HG02759 (cell line): ENCODE results near the gene ATP9B.
"Not testable (repeated sequence)": the region's sequence is repeated elsewhere in the genome, so short reads cannot be mapped to it uniquely, and the experiment has no call there.

Experiments used
- ATAC-seq: cut with Tn5 transposase; IDR thresholded peaks from one replicate; pipeline ENCODE4 v1.9.1; 2021; ENCODE audit warnings: mild to moderate bottlenecking, moderate library complexity; ENCODE audit not compliant: unreplicated experiment

The ATP9B gene

GRCh38 chr18:79275461-79275860, 206.3 kb downstream of the ATP9B start:
- ATAC-seq, result no peak

- peak; percentile 87 for ATAC-seq
Measured at GRCh38 chr18:79275992-79276391, 206.8 kb downstream of the ATP9B start.

- ATAC-seq, result no peak
Measured at GRCh38 chr18:79278896-79279295, 209.7 kb downstream of the ATP9B start.

GRCh38 chr18:79283131-79283810, 214.1 kb downstream of the ATP9B start:
- ATAC-seq, result no peak

DNA sequence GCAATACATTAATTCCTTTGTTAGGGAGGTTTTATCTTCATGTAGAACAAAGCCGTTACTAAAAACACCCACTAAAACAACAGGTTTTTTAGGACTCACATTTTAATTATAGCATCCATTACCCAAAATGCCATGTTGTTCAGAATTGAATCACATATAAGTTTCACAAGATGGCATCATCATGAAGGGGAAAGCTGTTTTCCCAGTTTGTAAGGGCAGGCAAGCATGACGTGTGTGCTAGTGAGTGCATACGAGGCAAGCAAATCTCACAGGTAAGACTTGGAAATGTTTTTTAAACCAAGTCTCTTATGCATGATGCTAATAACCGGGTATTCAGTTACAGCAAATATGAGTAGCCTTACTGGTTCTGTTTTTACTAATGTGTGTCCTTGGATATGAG, 214.7 kb downstream of the ATP9B start:
- no peak for ATAC-seq

DNA sequence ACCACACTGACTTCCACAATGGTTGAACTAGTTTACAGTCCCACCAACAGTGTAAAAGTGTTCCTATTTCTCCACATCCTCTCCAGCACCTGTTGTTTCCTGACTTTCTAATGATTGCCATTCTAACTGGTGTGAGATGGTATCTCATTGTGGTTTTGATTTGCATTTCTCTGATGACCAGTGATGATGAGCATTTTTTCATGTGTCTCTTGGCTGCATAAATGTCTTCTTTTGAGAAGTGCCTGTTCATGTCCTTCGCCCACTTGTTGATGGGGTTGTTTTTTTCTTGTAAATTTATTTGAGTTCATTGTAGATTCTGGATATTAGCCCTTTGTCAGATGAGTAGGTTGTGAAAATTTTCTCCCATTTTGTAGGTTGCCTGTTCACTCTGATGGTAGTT, 216.0 kb downstream of the ATP9B start:
- ATAC-seq, result not testable (repeated sequence)

GRCh38 chr18:79290409-79290808, 221.2 kb downstream of the ATP9B start:
- not testable (repeated sequence) for ATAC-seq

DNA sequence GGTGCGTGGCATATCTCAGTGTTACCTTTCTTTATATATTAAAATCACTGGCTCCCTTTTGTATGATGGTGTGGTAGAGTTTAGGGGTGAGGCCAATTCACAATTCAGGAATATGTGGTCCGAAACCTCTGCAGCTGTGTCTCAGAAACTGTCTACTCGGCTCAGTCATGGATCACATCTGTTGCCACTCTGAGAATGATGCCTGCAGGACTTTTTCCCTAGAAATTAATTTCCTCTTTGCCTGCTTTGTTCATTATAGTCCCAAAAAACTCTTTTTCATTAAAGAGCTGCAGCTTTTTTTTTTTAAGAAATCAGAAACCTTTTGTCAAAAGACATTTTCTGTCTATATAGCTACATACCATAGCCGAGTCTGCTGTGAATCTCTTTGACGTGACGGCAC, 221.7 kb downstream of the ATP9B start:
- no peak for ATAC-seq

DNA sequence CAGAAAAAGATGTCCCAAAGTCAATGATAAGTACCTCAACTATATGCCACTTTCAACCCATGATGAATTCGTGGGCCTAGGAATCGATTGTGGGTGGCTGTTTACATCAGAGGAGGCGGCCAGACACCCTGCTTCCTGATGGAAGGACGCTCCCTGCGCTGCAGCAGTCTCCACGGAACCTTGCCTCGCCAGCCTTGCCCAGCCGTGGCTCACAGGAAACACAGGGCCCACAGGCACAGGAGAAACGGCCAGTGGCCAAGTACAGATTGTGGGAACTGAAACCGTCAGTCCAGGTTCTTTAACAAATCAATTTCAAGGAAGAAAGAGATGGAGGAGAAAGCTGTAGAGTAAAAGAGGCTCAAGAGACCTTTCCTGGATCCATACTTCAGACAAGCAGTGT, 225.0 kb downstream of the ATP9B start:
- no peak for ATAC-seq

DNA sequence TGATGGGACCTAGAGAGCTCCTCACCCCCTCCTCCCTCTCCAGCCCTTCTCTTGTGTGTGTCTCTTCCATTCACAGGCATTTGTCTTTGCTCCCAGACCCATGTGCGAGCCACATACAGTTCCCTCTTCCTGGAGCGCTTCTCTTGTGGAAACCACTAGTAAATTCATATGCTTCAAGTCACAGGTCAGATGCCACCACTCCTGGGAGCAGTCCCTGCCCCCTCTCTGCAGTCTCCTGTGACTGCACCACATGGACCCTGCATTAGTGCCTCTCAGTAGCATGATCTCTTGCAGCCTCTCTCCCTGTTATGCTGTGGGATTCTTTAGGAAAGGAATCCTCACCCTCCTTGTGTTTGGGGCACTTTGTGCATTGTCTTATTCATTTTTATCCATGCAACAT, 230.1 kb downstream of the ATP9B start:
- no peak for ATAC-seq

DNA sequence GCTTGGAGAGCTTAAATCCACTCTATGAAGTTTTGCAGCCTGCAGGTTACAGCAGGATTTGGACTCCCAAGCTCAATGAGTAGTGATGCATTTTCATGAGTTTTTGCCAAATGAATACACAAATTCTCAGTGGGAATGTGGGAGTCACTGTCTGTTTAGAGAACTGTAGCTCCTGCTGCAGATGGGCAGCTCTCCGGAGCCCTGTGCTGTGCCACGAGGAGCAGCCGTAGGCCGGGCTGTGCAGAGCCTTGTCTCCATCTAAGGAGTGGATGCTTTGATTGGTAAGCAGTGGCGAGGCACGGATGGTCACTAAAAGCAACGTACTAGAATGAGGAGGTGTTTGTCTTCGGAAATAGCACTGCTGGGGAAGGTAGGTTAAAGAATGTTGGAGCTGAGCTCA, 230.5 kb downstream of the ATP9B start:
- no peak for ATAC-seq

DNA sequence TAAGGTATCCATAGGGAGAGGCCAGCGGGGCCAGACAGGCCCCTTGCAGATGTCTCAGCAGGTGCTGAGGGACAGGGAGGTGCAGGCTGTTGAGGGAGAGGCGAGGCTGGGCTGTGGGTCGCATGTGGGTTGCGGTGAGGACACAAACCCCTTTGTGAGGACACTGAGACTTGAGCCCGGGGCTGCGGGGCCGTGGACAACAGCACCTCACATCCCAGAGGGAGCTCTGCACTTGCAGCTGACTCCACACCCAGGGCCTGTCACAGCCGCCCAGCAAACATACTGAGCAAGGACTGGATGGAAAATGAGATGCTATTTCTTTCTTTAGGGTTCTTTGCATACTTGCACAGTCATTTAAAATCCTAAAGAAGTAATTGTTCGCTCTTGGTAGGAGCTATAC, 231.2 kb downstream of the ATP9B start:
- ATAC-seq, result no peak

- ATAC-seq, result no peak
Measured at GRCh38 chr18:79302120-79302519, 232.9 kb downstream of the ATP9B start.

DNA sequence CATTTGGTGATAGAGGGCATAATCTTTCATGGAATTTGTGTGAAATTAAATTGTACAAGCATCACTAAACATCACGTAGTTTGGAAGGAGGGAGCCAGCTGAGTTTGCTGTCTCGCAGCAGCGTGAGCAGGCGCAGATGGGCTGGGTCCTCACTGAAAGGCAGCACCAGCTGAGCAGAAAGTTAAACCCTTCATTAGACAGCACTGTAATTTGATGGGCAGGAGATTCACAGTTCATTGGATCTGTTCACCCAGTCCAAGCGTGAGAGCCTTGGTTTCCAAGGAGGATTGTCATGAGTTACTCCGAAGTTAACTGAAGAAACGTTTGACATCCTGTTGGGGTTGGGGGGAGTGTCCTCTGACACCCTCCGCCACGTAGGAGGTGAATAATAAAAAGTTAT, 236.7 kb downstream of the ATP9B start:
- ATAC-seq, result no peak

- no peak for ATAC-seq
Measured at GRCh38 chr18:79309614-79310358, 240.6 kb downstream of the ATP9B start.

DNA sequence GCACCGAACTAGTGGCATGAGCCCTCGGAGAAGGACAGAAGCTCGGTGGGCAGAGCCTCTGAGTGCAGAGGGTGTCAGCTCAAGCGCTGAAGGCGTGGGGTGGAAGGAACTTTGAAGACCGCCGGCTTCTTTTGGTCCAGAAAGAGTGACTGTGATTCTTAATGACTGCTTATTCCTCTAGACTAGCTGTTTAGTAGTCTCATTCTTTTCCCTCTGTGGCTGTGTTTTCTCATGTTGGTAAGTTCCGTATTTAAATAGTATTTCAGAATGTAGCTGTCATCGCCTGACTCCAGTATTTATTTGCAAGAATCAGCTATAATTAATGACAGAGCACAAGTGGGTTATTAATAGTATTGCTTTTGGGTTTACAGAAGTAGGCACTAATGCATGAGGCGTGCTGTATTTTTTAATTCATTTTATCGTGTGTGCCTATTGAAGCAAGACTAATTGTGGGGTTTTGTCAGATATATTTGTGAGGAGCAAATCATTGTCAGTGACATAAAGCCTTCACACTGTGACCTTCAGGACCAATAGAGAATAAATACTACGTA, 245.7 kb downstream of the ATP9B start:
- ATAC-seq, result no peak

DNA sequence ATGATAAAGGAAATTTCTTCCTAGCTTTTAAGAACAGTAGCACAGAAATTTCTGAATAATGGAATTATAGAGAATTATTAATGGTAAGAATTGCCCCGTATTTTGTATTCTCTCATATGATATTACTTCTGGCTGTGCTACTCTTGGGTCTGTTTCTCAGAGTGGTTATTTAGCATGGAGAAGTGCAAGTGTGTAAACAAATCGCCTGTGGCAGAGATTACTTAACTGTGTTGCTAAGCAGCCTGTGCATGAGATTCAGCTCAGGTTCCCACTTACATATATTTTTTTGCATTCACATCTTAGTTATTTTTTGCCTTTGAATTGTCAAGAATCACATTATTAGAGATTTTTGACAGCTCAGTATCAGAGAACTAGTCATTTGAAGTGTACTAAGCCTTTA, 246.4 kb downstream of the ATP9B start:
- no peak for ATAC-seq

- ATAC-seq, result no peak
Measured at GRCh38 chr18:79317703-79318102, 248.5 kb downstream of the ATP9B start.

- no peak for ATAC-seq
Measured at GRCh38 chr18:79318142-79318673, 249.0 kb downstream of the ATP9B start.

GRCh38 chr18:79320216-79320850, 251.1 kb downstream of the ATP9B start:
- no peak for ATAC-seq

DNA sequence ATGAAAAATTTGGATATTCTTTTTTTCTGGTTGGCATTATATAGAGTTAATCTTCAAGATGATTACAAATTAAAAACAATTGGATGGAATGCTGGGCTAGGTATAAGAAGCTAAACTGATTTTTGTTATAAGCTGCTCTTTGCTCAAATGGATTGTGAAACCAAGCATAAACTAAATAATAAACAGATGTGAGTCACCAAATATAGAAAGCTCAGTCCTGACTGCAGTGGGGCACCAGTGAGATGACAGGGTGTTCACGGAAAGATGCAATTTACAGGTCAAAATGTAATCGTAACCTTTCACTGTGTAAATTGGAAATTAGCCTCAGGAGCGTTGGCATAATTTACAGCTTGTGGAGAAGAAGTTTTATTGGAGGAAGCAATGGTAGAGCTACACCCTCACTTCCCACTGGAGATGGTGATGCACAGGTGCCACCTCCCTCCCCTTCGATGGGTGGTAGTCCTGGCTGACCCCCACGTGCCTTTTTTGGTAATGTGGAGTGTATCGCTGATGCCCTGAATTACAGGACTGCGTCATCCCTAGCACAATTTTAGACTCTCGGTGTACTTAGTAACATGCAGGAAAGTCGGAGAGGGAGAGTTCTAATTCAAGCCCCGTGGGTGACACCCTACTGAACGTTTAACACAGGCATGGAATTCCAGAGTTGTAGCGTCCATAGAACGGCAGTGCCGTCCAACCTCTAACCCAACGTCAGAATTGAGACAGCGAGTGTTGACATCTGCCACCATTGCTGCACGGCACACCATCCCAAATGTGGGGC, 252.6 kb downstream of the ATP9B start:
- no peak for ATAC-seq
